Body of pancreas (tissue), 4 donors: ENCODE measurements around the gene TNIK.

Experiments used
- POLR2A ChIP-seq, 3 donors: fragments of 450-650 bp; IDR thresholded peaks; one replicate each; pipeline ENCODE4 v1.6.1; 2016; ENCODE audit warnings: antibody characterized with exemption in 3 of 3, mild to moderate bottlenecking in 2 of 3
- TF ChIP-seq, protein P1 (sequence below), 7 experiments: fragments of 450-650 bp in 4 of 7; fragments of 200-600 bp in 3 of 7; sonication (generic) in 3 of 7; IDR thresholded peaks; one replicate each; pipeline ENCODE4 v1.5.1; 2016 to 2019; ENCODE audit warnings: antibody characterized with exemption in 7 of 7

DNA sequence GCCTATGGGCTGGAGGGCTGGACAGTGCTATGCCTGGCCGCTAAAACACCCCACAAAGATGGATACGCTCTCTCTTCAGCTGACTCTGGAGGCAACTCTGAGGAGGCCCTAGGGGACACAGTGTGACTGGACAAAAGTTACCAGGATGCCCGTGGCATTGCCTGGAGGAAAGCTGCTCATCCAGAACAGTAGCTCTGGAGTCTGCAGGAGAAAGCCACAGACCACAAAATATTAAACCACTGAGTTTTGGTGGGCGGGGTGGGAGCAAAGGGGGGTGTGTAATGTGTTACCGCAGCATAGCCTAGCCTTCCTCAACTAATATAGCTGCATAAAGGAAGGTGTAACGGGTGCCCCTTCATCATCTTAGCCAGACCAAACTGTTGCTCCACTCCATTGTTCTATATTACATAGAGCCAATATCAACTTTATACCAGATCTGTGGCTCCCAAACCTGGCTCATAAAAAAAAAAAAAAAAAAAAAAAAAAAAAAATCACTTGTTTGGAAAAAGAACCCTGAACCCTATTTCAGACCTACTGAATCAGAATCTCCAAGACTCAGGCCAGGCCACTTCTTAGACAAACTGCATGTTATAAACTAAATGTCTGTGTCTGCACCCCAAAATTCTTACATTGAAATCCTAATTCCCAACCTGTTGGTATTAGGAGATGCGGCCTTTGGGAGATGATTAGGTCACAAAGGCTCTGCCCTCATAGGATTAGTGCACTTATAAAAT, 132.6 kb downstream of the TNIK start:
- TF ChIP-seq, protein P1, sequence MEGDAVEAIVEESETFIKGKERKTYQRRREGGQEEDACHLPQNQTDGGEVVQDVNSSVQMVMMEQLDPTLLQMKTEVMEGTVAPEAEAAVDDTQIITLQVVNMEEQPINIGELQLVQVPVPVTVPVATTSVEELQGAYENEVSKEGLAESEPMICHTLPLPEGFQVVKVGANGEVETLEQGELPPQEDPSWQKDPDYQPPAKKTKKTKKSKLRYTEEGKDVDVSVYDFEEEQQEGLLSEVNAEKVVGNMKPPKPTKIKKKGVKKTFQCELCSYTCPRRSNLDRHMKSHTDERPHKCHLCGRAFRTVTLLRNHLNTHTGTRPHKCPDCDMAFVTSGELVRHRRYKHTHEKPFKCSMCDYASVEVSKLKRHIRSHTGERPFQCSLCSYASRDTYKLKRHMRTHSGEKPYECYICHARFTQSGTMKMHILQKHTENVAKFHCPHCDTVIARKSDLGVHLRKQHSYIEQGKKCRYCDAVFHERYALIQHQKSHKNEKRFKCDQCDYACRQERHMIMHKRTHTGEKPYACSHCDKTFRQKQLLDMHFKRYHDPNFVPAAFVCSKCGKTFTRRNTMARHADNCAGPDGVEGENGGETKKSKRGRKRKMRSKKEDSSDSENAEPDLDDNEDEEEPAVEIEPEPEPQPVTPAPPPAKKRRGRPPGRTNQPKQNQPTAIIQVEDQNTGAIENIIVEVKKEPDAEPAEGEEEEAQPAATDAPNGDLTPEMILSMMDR (IDR thresholded peaks at IDR 0.05), result no peak
- no peak for TF ChIP-seq POLR2A (IDR thresholded peaks at IDR 0.05)
